GM12892 (cell line): ENCODE results near the gene NR2E3.

Source experiments
- POLR2A ChIP-seq: IDR thresholded peaks from 2 replicates; pipeline ENCODE4 v1.6.1; 2011; ENCODE audit warnings: low read depth, low read length, control low read depth
- TAF1 ChIP-seq: IDR thresholded peaks from 2 replicates; pipeline ENCODE4 v1.6.1; 2011; ENCODE audit warnings: low read depth, mild to moderate bottlenecking, control low read depth, low read length, borderline replicate concordance

- TF ChIP-seq POLR2A (no peak), TAF1 (no peak)
Observed at GRCh38 chr15:71775856-71776255, 34.5 kb upstream of the NR2E3 start.
